ENCODE measurements around the gene TMEM40. TPM values are rescaled to one million over a fixed set of nuclear protein-coding genes. Genes with fewer than 3 reads are reported as not detected.
"Not testable (repeated sequence)": the region's sequence is repeated elsewhere in the genome, so short reads cannot be mapped to it uniquely, and the experiment has no call there.

Gene TMEM40
- polyA plus RNA-seq, 4 donors, result 1.1 to 2.8 (median 1.4) TPM

DNA sequence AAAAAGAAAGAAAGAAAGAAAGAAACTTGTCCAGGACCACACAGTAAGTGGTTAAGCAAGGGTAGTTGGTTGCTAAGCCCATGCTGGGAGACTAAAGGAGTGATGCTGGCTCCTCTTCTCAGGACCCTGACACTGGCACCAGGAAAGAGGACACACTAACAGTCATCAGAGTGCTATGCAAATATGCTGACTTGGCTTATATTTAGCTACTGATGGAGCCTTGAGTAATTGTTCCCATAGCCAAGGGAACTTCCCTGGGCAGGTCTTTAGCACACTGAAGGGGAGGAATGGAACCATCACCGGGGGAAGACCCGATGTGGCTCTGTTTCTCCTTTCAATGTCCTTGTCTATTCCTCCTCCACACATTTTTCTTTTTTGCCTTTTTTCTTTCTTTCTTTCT is 6.2 kb downstream of the TMEM40 start:
- no peak for DNase-seq (ENCODE audit: low read depth in 4 of 4, low spot score in 3 of 4)

DNA sequence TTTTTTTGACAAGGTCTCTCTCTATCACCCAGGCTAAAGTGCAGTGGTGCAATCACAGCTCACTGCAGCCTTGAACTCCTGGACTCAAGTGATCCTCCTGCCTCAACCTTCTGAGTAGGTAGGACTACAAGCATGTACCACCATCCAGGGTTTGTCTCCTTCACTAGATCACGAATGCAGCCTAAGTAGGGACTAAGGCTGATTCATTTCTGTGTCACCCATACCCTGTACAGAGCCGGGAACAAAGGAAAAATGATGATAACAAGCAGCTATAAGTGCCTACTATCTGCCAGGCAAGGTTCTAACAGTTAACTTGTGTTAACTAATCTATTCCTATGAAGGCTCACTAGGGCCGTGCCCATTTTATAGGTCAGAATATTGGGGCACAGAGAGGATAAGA is 7.0 kb downstream of the TMEM40 start:
- DNase-seq (ENCODE audit: low read depth in 4 of 4, low spot score in 3 of 4), result no peak

- no peak for DNase-seq (ENCODE audit: low read depth in 4 of 4, low spot score in 3 of 4)
Measured at GRCh38 chr3:12751571-12751970, 7.5 kb downstream of the TMEM40 start.

- DNase-seq (ENCODE audit: low read depth in 4 of 4, low spot score in 3 of 4), result no peak
Measured at GRCh38 chr3:12750658-12751071, 8.4 kb downstream of the TMEM40 start.

GRCh38 chr3:12750223-12750622 is 8.8 kb downstream of the TMEM40 start:
- DNase-seq (ENCODE audit: low read depth in 4 of 4, low spot score in 3 of 4), result no peak

DNA sequence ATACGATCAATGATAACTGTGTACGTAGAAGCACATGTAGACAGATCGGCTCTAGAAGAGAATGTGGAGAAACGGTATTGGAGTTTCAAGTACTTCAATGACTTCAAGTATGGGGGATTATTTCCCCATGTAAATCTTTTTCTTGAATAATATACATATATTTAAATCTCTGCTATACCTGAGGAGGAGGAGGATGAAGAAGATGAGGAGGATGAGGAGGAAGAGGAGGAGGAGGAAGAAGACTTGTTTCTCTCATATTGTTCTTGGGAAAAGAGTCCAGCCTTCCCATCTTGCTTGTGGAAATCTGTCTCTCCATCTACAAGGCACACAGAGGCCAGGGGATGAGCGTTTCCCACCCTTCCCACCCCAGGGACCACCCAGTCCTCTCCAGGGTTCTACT is 10.6 kb downstream of the TMEM40 start:
- DNase-seq (ENCODE audit: low read depth in 4 of 4, low spot score in 3 of 4), result no peak

DNA sequence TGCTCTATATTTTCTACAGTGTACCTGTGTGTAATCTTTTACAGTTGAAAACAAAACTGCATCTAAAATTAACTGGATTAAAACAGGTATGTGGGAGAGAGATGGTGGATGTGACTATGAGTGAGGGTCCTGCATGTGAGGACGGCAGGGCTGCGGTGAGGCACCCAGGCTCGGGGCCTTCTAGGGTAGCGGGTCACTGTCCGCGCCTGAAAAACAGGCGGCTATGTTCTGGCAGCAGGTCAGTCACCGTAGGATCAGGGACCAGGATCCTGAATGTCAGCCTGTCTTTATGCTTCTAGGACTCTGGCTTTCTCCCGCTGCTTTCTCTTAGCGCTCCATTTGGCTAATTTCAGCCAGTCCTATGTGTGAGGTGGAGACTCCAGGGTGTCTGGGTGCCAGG is 12.6 kb downstream of the TMEM40 start:
- DNase-seq (ENCODE audit: low read depth in 4 of 4, low spot score in 3 of 4), result no peak

GRCh38 chr3:12744326-12744725 is 14.7 kb downstream of the TMEM40 start:
- no peak for DNase-seq (ENCODE audit: low read depth in 4 of 4, low spot score in 3 of 4)

GRCh38 chr3:12743583-12743982 is 15.5 kb downstream of the TMEM40 start:
- no peak for DNase-seq (ENCODE audit: low read depth in 4 of 4, low spot score in 3 of 4)

- no peak for DNase-seq (ENCODE audit: low read depth in 4 of 4, low spot score in 3 of 4)
Measured at GRCh38 chr3:12742330-12743107, 16.5 kb downstream of the TMEM40 start.

GRCh38 chr3:12741209-12741608 is 17.9 kb downstream of the TMEM40 start:
- DNase-seq (ENCODE audit: low read depth in 4 of 4, low spot score in 3 of 4), result no peak

DNA sequence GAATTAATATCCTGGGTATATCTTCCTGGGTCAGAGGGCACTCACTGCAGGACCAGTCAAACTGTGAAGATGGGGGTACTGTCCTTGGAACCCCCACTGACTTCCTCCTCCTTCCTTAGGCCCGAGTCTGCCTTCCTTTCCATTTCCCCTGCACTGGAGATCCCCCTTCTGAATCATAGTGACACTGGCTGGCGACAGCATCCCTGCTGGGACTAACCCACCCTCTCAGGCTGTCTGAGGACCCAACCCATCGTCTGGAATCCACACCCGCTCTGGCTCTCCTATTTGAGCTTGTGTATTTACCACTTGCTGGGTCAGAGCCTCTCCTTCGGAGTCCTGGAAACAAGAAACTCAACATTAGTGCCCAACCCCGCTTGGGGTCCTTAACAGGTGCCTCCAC is 21.2 kb downstream of the TMEM40 start:
- no peak for DNase-seq (ENCODE audit: low read depth in 4 of 4, low spot score in 3 of 4)

DNA sequence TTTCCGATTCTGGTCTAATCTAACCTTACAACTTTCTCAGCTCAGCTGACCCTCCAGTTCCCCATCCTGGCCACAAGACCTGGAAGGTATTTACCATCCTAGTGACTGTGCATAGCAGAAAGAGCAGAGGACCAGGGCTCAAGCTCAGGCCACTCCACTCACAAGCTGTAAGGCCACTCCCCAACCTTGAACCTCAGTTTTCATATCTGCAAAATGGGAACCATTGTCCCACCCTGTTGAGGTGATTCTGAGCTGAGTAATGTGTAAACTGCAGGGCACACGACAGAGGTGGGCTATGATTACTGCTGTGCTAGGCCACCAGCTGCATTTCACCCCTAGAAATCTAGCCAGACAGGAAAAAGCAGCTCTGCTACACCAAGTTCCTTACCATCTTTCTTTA is 21.7 kb downstream of the TMEM40 start:
- DNase-seq (ENCODE audit: low read depth in 4 of 4, low spot score in 3 of 4), result no peak

- DNase-seq (ENCODE audit: low read depth in 4 of 4, low spot score in 3 of 4), result no peak
Measured at GRCh38 chr3:12734960-12735359, 24.1 kb downstream of the TMEM40 start.

DNA sequence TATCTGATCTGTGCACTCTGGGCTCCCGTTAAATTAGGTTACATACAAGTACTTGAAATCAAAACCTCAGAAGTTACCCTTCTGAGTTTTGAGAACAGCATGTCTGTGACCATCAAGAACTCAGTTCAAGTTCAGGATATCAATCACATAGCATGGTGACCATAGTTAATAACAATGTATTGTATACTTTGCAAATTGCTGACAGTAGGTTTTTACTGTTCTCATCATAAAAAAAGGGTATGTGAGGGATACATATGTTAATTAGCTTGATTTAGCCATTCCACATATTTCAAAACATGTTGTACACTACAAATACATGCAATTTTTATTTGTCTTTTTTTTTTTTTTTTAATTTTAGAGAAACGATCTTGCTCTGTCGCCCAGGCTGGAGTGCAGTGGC is 25.5 kb downstream of the TMEM40 start:
- DNase-seq (ENCODE audit: low read depth in 4 of 4, low spot score in 3 of 4), result no peak

GRCh38 chr3:12730506-12731242 is 28.4 kb downstream of the TMEM40 start:
- no peak for DNase-seq (ENCODE audit: low read depth in 4 of 4, low spot score in 3 of 4)

DNA sequence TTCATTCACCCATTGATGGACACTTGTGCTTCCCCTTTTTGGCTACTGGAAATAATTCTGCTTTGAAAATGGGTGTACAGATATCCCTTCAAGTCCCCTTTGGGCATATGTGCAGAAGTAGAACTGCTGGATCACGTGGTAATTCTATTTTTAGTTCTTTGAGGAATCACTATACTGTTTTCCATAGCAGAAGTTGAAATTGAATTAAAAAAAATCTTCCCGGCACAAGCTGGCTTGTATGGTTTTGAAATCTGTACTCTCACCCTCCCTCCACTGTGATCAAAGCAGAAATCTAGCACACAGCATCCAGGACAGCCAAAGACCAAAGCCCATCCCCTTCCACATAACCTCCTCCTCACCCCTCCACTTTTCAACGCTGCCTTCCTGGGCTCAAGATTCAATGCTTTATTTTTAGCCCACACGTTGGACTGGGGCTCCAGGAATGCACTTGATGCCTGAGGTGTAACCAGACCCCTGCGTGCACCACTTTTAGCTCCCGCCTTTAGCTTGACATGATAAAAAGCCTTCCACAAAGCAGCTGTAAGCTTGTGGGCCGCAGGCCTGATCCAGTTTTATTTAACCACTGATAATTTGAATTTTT is 29.9 kb downstream of the TMEM40 start:
- peak in 1 of 4 donors; percentile 33 for DNase-seq (ENCODE audit: low read depth in 4 of 4, low spot score in 3 of 4)

DNA sequence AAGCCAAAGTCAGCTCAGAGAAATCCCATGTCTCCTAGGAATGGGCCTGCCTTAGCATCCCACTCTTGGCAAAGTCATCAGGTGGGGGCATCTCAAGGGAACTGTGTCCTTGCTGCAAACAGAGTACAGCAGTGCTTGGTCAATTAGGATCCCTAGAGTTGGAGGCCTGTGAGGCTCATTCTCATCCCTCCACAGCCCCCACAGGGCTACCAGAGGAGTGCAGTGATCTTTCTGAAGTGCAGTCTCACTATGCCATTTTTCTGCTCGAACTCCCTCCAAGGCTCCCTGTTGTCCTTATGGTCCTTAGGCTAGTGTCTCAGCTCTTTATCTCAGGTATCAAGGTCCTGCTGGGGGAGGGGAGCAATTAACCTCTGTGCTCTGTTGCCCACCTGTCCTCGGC is 31.1 kb downstream of the TMEM40 start:
- no peak for DNase-seq (ENCODE audit: low read depth in 4 of 4, low spot score in 3 of 4)

GRCh38 chr3:12727481-12727880 is 31.6 kb downstream of the TMEM40 start:
- no peak for DNase-seq (ENCODE audit: low read depth in 4 of 4, low spot score in 3 of 4)

GRCh38 chr3:12725436-12725835 is 33.6 kb downstream of the TMEM40 start:
- no peak for DNase-seq (ENCODE audit: low read depth in 4 of 4, low spot score in 3 of 4)

DNA sequence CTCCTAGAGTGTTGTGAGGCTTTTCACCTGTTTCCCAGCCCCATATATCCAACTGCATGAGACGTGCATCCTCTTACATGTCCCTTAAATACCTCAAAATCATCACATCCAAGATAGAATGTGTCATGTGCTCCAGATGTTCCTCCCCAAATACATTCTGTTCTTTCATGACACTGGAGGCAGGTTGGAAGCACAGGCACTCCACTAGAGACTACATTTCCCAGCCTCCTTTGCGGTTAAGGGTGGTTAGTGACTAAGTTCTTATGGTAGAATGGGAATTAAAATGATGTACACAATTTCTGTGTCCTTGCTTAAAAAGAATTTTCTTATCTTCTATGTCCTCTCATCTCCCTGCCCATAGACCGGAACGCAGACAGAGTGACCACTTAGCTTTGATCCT is 34.3 kb downstream of the TMEM40 start:
- no peak for DNase-seq (ENCODE audit: low read depth in 4 of 4, low spot score in 3 of 4)

- not testable (repeated sequence) for DNase-seq (ENCODE audit: low read depth in 4 of 4, low spot score in 3 of 4)
Measured at GRCh38 chr3:12723362-12723761, 35.7 kb downstream of the TMEM40 start.

Measured in right renal pelvis (tissue), 4 donors.